Stimulated activated CD8-positive, alpha-beta memory T cell treated with anti-CD3 and anti-CD28 coated beads, Interleukin-15, amount 100 ng/mL, for 24 hours (primary cell): Measurements from ENCODE around the gene PNPLA7.
"Not testable (repeated sequence)": the region's sequence is repeated elsewhere in the genome, so short reads cannot be mapped to it uniquely, and the experiment has no call there.

Experiments used
- DNase-seq: peaks from one replicate; pipeline ENCODE4 v3.0.0-alpha.2; 2020; ENCODE audit warnings: low read depth

The PNPLA7 gene

DNA sequence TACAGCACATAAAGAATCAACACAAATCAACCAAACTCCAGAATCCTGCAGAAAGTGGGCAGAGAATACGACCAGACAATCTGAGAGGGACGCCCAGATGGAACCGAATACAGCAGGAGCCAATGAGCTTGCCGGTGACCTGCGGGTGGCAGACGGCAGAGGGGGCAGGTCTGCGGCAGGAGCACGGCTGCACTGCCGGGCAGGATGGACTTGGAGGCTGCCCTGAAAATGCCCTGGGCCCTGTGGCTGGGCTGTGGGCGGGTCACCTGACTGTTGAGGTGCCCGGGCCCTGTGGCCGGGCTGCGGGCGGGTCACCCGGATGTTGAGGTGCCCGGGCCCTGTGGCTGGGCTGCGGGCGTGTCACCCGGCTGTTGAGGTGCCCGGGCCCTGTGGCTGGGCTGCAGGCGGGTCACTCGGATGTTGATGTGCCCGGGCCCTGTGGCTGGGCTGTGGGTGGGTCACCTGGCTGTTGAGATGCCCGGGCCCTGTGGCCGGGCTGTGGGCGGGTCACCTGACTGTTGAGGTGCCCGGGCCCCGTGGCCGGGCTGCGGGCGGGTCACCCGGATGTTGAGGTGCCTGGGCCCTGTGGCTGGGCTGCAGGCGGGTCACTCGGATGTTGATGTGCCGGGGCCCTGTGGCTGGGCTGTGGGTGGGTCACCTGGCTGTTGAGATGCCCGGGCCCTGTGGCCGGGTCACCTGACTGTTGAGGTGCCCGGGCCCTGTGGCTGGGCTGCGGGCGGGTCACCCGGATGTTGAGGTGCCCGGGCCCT is 36.2 kb downstream of the PNPLA7 start:
- DNase-seq: not testable (repeated sequence)

DNA sequence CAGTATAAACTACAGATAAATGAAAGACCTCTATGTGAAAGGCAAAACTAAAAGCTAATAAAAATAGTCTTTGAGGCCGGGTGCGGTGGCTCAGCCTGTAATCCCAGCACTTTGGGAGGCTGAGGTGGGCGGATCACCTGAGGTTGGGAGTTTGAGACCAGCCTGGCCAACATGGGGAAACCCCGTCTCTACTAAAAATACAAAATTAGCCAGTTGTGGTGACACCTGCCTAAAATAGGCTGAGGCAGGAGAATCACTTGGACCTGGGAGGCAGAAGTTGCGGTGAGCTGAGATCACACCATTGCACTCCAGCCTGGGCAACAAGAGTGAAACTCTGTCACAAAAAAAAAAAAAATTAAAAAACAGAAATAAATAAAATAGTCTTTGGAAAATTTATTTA is 37.1 kb downstream of the PNPLA7 start:
- DNase-seq: not testable (repeated sequence)

DNA sequence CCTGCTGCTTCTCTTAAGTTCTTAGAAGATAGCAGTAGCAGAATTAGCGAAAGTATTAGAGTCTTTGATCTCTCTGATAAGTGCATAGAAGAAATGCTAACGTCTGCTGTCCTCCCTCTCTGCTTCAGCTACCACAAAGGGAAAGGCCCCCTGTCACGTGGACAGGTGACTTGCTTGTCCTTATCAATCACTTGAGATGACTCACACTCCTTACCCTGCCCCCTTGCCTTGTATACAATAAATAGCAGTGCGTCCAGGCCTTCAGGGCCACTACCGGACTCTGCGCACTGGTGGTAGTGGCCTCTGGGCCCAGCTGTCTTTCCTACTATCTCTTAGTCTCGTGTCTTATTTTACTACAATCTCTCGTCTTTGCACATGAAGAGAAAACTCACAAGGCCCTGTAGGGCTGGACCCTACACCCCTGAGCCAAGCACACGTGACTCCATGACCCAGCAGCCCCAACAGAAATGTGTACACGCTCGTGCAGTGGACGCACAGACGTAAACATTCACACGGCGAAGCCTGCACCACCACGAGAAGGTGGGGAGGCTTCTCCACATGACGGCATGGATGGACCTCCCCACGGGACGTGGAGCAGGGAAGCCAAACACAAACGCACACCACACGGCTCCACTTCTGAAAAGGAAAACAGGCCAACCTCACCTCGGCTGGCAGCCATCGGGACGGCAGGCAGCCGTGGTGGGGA is 38.3 kb downstream of the PNPLA7 start:
- no peak for DNase-seq

DNA sequence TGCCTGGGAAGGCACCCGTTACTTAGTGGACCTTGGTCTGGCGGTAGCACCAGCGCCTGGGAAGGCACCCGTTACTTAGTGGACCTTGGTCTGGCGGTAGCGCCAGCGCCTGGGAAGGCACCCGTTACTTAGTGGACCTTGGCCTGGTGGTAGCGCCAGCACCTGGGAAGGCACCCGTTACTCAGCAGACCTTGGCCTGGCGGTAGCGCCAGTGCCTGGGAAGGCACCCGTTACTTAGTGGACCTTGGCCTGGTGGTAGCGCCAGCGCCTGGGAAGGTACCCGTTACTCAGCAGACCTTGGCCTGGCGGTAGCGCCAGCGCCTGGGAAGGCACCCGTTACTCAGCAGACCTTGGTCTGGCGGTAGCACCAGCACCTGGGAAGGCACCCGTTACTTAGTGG is 39.1 kb downstream of the PNPLA7 start:
- DNase-seq: not testable (repeated sequence)

DNA sequence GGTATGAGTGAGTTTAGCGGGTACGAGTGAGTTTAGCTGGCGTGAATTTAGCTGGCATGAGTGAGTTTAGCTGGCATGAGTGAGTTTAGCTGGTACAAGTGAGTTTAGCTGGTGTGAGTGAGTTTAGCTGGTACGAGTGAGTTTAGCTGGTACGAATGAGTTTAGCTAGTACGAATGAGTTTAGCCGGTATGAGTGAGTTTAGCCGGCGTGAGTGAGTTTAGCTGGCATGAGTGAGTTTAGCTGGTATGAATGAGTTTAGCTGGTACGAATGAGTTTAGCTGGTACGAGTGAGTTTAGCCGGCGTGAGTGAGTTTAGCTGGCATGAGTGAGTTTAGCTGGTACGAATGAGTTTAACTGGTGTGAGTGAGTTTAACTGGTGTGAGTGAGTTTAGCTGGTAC is 41.0 kb downstream of the PNPLA7 start:
- DNase-seq: no peak

DNA sequence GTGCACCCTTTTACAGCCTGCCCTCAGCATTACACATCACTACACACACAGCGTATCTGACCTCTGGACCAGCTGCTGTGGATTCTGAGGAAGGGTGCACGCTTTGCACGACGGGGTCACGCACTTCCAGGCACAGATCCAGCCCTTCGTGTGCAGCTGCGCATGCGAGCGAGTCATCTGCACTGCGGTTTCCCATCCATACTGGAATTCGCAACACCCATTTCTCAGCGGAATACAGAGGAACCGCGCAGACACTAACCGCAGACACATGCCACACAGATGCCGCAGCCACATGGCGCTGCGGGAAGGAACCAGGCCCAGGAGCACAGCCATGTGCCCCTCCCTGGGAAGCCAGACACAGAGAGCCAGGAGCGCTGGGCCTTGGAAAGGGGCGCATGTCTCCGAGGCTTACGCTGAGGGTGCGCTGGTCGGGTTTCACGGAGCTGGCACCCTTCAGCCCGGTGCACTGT is 43.5 kb downstream of the PNPLA7 start:
- DNase-seq: no peak

DNA sequence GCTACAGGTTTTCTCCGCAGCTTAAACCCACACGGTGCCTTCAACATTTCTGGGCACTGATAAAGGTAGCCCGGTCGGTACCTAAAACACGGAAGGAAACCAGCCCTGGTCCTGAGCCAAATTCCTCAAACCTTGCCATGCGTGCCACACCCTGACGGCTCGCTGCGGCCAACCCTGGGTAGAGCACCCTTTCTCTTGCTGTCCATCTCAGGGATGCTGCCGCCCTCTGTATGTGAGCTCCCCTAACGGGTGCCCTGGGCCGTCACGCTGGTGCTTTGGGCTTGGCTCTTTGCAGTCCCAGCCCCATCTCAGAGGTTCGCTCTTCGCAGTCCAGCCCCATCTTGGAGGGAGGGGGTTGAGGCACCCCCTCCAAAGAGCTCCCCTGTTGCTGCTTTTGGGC is 43.9 kb downstream of the PNPLA7 start:
- no peak for DNase-seq

DNA sequence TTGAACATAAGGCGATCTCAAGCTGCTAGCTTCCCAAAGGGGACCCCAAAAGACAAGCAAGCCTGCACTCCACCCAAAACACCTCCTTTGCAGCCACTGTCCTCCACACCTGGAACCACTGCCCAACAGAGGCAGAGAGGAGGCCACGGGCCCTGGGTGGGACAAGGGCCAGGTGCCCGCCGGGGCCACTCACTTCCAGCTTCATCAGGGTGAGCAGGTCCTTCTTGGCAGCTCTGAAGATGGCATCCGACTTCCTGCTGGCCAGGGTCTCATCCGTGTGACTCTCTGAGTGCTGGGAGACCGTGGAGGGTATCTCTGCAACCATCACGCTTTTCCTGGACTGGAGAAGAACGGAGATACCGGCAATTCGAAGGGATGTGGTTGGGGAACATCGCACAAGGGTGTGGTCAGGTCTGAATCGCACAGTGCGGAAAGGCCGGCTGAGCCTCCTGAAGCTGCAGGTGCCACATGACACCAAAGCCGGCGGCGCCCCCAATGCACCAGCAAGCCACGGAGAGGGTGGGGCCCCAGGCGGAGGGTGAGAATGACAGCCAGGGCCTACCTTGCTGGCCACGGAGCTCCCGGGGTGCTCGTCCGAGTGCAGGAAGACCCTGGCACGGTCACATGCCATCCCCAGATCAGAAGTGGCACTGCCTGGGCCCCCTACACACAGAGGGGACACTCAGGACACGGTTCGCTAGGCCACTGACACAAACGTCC is 44.6 kb downstream of the PNPLA7 start:
- no peak for DNase-seq

DNA sequence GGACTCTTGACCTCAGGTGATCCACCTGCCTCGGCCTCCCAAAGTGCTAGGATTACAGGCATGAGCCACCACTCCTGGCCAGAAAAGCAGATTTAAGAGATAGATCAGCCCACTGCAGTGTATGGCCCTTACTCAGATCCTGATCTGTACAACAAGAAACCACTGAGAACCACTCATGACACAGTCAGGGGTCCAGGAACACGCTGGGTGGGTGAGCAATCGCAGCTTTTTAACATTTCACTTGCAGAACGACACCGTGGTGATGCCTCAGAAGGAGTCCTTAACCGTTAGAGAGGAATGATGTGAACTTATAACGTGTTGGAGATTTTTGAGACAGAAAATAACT is 45.8 kb downstream of the PNPLA7 start:
- DNase-seq: no peak

DNA sequence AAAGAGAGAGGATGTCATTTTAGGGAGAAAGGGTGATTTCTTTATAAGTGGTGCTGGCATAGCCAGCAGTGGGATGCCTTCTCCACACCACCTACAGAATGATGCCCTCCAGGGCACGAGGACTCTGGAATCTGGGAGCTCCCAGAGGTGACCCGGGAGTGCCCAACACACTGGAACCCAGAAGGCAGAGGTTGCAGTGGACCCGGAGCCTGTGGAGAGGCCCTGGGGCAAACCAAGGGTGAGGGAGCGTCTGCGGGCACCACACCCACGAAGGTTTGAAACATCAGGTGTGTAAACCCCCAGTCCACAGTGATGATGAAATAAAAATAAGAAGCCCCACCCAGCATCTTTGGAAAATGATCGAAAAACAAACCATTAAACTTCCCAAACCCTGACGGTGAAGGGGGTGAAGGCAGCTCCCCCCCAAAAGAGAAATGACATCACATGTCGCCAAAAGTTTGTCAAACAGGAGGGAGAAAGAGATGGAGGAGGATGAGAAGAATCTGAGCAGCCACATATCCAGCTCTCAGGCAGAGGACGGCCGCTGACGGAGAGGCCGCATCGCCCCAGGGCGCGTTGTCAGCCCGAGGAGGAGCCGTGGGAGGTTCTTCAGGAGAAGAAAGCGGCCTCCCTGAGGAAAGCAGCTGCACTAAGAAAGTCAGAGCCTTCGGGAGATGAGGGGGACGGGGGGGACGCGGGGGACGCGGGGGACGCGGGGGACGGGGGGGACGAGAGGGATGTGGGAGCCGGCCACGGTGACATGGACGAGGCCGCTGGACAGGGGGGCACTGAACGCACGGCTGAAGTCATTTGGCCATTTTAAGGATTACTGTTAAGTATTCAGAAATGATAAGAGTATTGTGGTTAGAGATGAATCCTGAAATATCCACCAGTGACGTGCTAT is 47.9 kb downstream of the PNPLA7 start:
- no peak for DNase-seq

DNA sequence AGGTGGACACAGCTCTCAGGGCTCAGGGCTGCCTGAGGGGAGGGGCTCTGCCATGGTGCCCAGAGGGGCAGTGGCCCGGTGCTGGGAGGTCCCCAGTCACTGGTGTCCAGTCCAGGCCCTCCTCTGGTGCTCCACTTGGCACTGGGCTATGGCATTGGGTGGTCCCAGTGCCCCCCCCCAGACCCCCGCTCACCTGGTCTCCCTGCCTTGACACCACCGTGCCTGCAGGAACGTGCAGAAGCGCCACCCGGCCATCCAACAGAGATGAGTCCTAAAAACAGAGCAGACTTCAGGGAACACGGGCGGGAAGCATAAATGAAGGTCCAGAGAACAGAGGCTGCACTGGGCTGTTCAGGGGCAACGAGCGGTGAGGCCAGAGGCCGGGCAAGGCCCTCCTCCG is 48.7 kb downstream of the PNPLA7 start:
- DNase-seq: no peak

DNA sequence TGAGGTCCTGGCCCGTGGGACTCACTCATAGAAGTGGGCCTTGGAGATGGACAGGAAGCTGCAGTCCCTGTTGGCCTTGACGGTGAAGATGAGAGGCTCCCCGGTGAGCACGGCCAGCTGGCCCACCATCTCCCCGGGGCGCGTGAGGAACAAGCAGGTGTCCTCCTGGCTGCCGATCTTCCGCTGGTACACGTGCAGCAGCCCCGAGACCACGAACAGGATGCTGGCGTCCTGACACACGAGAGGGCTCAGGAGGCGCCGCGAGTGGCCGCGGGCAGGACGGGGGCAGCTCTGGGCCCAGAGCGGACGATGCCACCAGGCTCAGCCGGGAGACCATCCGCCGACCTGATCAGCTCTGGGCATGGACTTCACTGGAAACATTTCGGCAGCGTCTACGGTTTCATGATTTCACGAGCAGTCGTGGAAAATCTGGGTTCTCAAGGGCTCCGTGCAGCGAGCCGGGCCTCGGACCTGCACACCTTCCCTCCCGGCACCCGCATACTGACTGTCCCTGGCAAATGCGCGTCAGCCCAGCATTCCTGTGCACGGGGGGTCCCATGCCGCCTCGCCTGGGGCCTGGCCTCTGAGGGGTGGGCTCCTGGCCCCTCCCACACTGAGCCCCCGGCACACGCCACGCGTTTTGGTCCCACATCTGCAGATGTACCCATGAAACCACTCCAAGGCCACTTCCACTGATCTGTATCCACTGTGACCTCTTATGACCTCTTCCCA is 49.4 kb downstream of the PNPLA7 start:
- DNase-seq: no peak

DNA sequence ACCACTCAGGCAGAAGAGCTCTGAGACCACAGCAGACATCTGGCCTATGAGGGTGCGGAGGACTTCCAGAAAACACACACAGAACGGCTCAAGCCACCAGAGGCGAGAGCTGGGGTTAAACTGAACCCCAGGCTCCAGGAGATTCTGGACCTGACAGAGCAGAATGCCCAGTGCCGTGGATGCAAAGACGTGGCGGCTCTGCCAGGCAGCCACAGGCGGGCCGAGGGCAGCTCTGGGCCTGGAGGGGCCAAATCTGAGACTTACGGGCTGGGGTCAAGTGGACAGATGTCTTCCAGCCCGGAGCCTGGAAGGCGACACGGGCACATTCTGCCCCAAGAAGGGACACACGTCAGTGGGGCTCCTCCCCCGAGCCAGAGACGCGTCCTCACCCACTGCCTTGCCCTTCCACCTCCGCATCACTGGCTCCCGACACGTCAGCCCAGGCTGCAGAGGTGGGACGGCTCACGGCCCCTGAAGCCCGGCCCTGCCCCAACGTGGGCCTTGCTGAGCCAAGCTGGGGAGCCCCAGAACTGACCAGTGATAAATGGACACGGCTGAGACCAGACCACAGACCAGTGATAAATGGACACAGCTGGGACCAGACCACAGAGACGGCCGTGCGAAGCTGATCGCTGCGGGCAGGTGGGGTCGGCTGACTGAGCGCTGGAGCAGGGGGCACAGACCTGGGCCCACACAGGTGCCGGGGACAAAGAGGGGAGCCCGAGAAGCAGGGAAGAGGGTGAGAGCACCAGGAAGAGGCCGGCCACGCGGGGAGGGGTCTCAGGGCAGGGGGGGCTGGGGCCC is 50.1 kb downstream of the PNPLA7 start:
- DNase-seq: no peak

DNA sequence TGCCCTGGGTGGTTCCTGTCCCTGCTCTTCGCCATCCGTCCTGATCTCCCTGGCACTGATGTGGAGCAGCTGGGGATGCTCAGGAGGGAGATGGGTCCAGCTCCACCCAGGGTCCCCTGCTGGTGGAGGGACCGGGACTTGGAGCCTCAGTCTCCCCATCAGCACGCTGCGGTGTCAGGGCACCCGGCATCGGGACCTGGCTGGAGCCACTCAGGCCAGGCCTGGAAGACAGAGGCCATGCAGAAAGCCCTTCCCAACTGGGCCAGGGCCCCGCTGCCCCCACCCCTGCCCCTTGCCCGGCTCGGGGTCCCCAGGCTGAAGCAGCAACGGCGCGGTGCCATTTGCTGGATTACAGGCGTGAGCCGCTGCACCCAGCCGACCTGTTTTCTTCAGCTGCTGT is 50.8 kb downstream of the PNPLA7 start:
- DNase-seq: no peak

DNA sequence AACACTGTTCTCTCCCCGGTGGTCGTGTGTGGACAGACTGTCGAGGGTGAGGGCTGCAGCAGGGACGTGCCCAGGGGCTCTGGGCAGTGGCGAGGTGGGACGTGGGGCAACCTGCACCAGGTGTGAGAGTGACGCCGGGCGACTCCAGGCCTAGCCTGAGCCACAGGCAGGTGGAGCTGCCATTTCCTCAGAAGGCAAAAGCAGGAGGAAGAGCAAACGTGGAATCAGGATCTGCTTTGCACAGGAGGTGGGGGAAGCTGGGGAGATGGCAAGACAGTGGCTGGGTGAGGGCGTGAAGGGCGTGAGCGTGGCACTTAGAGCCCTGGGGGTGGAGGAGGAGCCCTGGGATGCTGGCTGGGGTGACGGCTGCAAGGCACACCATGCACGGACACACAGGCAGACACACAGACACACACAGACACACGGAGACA is 51.5 kb downstream of the PNPLA7 start:
- DNase-seq: no peak

DNA sequence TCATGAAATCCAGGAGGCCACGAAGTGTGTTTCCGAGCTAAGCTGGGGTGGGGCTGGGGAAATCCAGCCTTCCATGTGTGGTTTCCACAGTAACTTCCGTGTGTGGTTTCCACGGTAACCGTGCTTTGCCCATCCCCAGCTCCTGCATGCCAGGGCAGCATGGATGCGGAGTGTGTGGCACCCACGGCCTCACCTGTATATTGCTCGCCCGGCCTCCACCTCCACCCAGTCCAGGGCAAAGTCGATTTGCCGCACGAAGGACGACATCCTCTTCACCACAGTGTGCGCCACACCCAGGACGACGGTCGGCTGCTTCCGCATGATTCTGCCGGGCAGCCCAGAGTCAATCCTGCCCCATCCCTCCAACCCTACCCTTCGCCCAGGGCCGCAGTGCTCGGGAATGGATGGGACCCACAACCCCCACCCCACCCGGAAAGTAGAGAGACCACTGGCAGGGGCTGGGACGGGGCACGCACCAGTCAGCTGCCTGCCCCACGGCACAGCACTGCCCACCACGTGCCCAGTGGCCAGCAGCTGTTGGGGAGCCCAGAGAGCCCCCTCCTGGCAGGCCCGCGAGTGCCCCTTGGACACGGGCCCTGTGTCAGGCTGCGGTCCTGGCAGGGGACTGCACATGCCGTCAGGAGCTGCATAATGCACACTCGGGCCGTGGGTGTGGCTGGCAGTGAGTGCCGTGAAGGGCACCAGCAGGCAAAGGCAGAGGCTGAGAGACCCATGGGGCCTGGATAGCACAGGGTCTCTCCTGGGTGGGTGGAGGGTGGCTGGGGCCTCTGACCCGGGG is 52.1 kb downstream of the PNPLA7 start:
- DNase-seq: no peak

DNA sequence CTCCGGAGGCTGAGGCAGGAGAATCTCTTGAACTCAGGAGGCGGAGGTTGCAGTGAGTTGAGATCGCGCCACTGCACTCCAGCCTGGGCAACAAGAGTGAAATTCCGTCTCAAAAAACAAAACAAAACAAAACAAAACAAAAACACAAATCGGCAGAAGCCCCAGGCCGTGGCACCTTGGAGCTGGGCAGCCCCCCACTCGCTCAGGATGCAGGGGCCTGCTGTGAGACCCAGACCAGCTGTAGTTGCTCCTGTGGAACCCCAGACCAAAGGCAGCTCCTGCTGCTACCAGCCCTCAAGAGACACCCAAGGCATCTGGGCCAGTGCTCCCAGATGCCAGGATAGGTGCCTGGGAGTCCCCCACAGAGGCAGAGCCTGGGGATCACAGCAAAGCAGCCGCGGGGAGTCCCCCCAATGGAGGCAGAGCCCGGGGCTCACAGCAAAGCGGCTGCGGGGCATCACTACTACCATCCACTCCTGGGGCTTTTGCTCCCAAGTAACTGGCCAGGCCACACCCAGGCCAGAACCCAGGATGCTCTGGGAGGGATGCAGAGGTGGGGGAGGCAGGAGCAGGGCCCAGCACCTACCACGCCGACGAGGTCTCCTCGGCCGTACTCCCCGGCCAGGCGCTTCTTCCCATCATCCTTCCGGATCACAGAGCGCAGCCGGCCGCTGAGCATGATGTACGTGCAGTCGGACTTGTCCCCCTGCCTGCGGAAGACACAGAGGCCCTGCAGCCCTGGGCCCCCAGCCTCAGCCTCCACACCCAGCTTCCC is 53.4 kb downstream of the PNPLA7 start:
- no peak for DNase-seq

DNA sequence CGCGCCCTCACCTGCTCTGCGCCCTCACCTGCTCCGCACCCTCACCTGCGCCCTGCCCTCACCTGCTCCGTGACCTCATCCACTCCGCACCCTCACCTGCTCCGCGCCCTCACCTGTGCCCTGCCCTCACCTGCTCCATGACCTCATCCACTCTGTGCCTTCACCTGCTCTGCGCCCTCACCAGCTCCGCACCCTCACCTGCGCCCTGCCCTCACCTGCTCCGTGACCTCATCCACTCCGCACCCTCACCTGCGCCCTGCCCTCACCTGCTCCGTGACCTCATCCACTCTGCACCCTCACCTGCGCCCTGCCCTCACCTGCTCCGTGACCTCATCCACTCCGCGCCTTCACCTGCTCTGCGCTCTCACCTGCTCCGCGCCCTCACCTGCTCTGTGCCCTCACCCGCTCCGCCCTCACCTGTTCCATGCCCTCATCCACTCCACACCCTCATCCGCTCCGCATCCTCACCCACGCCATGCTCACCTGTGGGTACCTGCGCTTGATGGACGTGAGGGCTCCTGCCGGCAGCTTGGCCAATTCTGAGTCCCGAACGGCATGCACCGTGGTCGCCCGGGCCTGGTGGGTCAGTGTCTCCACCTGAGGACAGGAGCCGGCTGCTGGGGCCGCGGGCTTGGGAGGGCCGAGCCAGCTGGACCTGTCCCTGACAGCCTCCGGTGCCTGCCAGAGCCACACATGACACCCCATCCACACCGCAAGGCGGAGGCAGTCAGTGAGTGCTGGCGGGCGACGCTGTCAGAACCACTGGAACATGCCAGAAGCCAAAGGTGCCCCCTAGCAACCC is 55.5 kb downstream of the PNPLA7 start:
- no peak for DNase-seq
